GM21825 (cell line): ENCODE results near the gene MUC7.
"Not testable (repeated sequence)": the region's sequence is repeated elsewhere in the genome, so short reads cannot be mapped to it uniquely, and the experiment has no call there.

Source experiments
- ATAC-seq: cut with Tn5 transposase; IDR thresholded peaks from one replicate; pipeline ENCODE4 v1.9.1; 2021; ENCODE audit warnings: mild to moderate bottlenecking, moderate library complexity; ENCODE audit not compliant: unreplicated experiment

Gene MUC7

DNA sequence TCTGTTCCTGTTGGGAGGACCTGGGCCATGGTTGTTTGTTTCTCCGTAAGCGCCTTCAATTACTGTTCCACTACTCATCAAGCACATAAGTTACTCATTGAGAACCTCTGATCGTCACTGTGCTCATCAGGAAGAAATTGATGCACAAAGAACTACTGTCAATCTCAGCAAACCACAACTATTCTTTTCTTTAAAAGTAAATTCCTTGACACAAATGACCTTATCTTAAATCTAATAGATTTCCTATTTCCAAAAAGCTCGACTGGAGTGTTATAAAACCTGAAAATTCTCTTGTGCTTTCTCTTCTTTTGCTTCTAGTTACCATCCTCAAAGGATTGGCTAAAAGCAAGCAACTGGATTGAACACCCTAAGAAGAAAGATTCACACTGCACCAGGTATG lies at the start of gene MUC7:
Gene MUC7, plus strand, starts transcription at position 301 of the 400 bp plus-strand sequence. CDS start 1,825 bp downstream, outside the sequence.
- ATAC-seq = no peak

DNA sequence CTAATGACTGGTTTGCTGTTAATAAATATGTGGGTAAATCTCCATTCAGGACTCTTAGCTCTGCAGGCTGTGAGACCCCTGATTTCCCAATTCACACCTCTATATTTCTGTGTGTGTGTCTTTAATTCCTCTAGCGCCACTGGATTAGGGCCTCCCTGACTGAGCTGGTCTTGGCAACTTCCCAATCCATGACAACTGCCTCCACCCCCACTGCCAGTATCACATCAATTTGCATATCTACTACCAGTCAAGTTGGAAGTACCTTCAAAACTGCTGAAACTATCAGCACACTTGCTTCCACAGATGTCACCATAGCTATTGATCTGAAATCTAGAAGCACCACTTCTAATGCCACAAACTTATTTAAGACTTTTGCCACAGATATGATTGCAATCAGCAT lies 46.7 kb upstream of the MUC7 start:
- no peak for ATAC-seq

DNA sequence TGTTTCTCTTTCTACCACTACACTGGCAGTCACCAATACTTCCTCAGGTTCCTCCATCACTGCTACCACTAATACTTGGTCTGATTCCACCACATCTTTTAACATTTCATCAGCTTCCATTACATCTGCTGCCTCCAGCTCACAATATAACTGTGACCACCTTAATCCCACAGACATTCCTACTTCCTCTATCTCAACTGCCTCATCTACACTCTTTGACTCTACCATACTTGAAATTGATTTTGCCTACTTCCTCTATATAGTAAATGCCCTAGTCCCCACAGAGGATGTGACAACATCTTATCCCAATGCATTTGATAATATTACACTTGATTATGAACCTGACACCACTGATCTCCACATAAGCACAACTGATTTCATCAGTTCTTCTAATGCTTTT lies 45.2 kb upstream of the MUC7 start:
- ATAC-seq = no peak

DNA sequence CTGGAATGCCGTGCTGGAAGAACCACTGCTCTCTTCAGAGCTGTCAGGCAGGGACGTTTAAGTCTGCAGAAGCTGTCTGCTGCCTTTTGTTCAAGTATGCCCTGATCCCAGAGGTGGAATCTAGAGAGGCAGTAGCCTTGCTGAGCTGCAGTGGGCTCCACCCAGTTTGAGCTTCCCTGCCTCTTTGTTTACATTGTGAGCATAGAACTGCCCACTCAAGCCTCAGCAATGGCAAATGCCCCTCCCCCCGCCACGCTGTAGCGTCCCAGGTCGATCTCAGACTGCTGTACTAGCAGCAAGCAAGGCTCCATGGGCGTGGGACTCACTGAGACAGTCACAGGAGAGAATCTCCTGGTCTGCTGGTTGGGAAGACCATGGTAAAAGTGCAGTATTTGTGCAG lies 34.8 kb upstream of the MUC7 start:
- ATAC-seq = no peak

DNA sequence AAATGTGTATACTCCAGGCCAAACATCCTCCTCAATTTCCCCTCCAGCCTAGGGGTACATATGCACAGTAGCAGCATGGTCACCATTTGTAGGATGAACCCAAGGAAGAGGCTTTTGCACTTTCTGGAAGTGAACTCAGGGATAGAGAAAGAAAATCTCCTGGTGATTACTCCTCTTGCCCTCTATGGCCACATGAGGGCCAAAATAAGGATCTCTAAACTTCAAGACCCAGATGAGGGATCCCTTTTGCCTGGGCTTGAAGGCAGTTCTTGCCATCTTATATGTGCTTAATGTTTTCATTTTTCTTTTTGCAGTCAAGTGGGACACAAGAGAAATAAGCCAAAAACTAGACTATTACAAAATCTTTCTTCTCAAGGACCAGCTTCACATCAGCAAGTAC lies 29.5 kb upstream of the MUC7 start:
- ATAC-seq = no peak

DNA sequence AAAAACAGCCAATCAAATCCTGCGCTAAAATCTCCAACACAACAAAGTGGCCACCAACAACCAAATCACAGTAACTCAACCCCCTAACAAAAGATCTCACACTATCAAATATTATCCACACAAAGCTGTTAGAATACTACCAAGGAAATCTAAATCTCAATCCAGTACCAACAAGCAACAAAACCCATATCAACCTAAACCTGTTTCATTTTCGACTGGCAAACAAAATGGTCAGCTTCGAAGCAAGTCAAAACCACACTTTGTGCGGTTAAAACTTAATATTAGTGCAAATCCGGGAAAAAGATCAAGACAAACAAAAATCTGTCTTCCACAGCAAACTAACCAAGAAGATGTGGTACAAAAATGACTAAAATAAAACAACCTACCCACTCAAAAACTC lies 28.7 kb upstream of the MUC7 start:
- no peak for ATAC-seq

DNA sequence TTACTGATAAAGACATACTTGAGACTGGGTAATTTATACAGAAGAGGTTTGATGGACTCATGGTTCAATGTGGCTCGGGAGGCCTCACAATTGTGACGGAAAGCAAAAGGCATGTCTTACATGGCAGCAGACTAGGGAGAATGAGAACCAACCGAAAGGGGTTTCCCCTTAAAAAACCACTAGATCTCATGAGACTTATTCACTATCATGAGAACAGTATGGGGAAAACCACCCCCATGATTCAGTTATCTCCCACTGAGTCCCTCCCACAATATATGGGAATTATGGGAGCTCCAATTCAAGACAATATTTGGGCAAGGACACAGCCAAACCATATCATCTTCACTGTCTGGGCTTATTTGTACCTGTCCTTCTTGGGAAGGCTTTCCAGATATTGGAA lies 22.8 kb upstream of the MUC7 start:
- ATAC-seq = peak; percentile 81

DNA sequence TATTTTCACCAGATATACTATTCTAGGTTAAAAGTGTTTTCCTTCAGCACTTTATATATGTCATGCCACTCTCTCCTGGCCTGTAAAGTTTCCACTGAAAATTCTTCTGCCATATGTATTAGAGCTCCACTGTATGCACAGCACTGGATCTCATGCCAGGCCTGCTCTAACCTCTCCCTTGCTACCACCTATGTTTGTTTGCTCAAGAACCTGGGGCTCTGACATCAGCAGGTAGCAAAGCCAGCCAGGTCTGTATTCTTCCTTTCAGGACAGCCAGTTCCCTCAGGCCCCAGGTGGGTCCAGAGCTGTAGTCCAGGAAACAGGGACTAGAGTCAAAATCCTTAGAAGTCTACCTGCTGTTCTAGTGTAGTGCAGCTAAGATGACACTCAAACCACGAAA lies 19.1 kb upstream of the MUC7 start:
- ATAC-seq = no peak

DNA sequence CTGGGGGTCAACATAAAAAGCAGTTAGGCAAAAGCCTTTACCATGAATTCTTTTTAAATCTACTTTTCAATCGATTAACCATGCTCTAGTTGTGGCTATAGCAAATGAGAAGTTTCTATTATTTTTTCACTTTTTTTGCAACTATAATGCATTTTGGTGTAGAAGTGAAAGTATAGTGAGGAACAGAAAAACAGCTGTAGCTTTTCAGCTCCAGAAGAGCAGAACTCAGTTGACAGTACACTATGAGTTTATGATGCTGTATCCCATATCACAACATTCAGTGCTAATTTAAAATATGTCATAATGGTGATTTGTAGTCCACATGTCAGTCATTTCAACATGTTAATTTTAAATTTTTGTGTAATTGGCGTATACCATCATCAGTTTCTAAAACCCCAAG lies 8.7 kb upstream of the MUC7 start:
- no peak for ATAC-seq

DNA sequence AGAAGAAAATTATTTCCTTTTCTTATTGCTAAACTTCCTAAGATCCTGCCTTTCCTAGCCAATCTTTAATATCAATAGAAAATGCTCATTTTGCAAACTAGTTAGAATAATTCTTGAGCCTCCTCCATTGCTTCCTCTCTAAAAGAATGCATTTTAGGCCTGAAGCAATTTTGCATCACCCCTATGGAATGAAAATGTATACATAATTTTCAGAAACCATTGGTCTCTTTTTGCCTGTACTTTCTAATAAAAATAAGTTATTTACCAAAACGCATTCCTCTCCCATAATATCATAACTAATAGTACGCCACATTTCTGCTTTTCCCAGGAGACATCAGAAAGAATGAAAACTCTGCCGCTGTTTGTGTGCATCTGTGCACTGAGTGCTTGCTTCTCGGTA lies 1.7 kb downstream of the MUC7 start:
- ATAC-seq = no peak

DNA sequence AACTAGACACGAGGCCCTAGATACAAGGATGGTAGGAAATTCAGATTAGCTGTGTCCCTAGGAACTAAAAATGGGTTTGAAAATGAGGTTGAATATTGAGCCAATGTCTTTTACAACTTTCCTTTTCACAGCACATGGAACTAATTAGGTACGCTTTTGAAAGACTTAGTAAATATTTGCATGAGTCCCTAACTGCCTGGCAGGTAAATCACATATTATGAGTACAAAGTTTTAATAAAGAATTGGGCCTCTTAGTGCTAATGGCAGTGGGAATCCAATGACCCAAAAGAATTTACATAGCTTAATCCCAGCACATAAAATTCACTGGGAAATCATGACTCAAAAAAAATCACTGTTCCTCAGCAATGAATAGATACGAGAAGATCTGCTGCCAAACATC lies 16.8 kb downstream of the MUC7 start:
- ATAC-seq = no peak

DNA sequence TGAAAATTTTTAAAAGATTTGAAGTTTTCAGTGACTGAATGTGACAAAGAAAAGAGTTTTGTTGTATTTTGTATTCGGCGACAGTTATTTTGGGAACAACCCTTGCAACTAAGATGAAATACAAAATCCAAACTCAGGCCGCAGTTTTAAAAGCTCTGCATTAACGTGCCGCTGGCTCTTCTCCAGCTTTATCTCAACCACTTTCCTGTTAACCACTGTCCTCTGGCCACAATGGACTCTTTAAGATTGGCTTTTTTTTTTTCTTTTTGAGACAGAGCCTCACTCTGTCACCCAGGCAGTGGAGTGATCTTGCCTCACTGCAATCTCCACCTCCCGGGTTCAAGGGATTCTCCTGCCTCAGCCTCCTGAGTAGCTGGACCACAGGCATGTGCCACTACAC lies 24.2 kb downstream of the MUC7 start:
- ATAC-seq = no peak

DNA sequence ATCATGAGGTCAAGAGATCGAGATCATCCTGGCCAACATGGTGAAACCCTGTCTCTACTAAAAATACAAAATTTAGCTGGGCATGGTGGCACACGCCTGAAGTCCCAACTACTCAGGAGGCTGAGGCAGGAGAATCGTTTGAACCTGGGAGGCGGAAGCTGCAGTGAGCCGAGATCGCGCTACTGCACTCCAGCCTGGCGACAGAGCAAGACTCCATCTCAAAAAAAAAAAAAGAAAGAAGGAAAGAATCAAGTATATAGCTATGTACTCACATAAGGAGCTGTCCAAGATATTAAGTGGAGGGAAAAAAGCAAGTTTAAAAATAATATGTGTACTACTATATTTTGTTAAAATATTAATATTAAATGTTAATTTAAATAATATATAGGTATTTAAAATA lies 29.8 kb downstream of the MUC7 start:
- not testable (repeated sequence) for ATAC-seq

DNA sequence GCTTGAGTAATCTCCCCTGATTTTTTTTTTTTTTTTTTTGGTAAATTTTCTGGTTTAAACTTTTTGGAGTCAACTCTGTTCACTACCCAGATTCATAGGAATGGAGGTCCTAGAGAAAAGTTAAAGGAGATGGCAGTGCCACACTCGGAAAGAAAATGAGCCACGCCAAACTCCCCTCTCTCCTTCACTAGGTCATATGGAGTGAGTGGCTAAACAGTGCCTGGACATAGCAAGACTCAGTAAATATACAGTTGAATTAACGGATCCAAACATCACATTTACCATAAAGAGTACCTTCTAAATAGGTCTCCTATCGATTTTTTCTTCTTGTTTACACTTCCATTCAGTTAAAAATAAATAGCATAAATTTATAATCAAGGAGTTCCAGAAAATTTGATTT lies 32.7 kb downstream of the MUC7 start:
- no peak for ATAC-seq

DNA sequence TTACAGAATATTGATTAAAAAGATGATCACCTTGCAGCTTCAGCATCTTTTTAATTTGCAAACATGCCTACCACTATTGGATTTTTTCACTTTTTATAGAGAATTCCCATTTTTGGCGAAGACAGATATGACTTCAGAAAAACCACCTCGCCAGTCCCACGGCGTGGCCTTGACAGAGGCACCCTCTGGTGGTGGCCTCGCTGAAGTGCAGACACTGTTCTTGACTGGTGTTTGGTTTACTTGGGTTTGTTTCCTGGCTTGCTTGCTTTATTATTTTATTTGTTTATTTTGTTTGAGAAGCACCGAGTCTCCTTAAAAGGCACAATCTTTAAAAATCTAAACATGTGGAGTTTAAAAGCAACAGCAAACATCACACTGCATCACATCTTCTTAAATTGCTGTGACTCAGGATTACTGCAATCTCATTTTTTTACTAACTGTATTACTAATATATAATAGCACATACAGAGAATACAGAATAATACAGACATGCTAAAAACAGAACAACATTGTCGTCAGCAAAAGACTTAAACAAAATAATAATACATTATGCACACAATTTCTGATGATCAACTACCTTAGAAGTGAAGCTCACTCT lies 33.3 kb downstream of the MUC7 start:
- ATAC-seq = peak; percentile 97

DNA sequence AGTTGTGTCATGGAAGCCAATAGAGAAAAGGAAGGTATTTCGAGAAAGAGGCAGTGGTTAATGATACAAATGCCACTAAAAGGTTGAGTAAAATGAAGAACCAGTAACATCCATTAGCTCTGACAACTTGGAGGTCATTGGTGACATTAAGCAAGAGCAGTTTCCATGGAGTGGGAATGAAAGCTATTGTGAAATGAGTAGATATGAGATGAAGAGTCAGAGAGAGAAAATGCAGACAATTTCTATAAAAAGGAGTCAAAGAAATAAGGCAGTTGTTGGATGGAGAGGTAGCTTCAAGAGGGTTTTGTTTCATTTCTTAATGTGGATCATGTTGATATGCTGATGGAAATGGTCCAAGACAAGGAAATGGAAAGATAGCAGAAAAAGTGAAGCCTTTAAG lies 36.8 kb downstream of the MUC7 start:
- ATAC-seq = no peak

DNA sequence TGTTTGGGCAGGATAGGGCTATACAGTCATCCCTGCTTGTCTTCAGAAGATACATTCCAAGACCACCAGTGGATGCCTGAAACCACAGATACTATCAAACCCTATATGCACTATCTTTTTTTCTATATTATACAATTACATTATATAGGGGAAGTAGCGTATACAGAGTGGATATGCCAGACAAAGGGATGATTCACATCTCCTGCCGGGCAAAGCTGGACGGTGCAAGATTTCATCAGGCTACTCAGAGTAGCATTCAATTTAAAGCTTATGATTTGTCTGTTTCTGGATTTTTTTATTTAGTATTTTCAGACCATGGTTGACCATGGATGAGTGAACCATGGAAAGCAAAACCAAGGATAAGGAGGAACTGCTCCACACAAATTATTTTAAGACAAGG lies 39.4 kb downstream of the MUC7 start:
- no peak for ATAC-seq

DNA sequence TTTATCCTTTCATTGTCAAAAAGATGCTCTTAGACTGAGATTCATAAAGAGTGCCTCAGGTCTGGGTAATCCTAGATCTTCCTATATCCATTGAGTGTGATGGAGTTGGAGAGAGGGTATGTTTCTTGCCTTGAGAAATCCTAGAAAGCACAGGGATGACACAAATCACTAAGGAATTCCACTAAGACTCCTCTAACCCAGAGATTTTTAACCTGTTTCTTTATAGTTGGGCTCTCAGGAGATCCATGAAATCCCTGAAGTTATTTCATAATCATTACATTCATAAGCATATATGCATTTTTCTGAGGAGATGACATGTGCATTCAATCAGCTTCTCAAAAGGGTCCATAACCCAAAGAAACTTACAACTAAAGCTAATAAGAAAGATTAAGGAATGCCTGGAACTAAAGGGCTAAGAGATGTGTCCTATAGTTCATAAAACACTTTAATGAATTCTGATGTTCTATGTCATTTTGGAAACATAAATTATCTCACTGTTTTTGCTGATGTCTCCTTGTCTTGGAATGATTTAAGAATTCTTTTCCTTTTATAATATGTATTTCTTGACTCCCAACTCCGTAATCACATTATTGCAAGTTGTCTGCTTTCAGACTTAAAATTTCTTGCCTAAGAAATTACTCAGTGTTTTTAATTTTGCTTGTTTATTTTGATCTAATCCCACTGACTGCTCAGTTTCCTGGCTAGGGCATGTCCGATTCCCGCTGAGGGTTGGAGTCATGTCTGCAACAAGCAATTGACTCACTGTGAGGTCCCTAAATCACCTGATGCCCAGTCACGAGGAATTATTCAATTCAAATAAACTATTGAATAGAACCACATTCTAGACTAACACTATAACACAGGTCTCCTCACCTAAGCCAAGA lies 43.6 kb downstream of the MUC7 start:
- no peak for ATAC-seq

DNA sequence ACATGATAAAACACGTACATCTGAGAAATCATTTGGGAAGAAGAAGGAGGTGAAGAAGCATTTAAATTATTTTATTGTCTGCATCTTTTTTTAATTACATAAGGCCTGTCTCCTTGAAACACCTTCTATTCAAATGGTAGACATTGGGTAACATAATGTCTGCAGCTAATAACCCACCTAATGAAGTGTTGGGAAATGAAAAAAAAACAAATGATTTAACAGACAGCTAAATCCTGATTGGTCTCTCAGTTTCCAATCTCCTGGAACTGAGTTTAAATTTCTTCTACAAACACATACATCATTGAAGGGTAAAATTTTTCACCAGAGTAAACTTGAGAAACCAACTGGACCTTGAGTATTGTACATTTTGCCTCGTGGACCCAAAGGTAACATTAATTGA lies 46.3 kb downstream of the MUC7 start, which contains the start of gene AMTN:
Gene AMTN, plus strand, starts transcription at position 301 of the 400 bp plus-strand sequence. CDS start 209 bp downstream, outside the sequence.
- no peak for ATAC-seq

DNA sequence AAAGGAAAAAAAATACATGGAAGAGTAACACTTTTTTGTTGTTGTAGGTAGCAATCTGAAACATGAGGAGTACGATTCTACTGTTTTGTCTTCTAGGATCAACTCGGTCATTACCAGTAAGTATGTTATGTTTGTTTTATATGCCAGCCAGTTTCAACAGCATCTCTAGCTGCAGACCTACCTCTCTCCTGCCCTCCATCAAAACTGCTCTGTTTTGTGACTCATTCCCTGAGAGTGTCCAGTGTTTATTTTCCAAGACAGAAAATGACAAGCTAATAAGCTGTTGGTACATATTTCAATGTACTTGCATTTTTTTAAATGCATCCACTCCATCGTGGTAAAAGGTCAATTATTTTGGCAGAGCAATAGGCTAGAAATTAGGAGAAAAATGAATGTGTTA lies 46.7 kb downstream of the MUC7 start:
- no peak for ATAC-seq

DNA sequence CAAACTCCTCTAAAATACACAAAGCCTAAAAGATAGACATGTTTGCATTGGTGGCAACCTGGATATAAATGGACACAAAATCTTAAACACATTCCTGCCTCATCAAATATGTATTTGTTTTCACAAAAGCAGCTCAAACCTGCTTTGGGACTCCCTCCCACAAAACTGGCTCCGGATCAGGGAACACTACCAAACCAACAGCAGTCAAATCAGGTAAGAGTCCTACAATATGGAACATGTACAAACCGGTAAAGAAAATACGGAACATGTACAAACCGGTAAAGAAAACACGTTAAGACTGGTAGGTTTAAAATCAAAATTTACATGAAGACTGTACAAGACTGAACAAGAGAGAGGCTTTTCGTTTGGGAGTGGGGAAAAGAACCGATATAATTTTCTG lies 50.6 kb downstream of the MUC7 start:
- no peak for ATAC-seq

DNA sequence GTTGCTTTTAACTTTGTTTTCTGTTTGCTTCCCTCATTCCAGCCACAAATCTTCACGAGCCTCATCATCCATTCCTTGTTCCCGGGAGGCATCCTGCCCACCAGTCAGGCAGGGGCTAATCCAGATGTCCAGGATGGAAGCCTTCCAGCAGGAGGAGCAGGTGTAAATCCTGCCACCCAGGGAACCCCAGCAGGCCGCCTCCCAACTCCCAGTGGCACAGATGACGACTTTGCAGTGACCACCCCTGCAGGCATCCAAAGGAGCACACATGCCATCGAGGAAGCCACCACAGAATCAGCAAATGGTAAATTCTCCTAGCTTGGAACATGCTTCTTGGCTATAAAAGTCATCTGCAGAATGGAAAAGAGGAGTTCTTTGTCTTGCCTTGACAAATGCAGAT lies 59.0 kb downstream of the MUC7 start:
- no peak for ATAC-seq
